ENCODE data around the gene NELFB.

The NELFB gene

DNA sequence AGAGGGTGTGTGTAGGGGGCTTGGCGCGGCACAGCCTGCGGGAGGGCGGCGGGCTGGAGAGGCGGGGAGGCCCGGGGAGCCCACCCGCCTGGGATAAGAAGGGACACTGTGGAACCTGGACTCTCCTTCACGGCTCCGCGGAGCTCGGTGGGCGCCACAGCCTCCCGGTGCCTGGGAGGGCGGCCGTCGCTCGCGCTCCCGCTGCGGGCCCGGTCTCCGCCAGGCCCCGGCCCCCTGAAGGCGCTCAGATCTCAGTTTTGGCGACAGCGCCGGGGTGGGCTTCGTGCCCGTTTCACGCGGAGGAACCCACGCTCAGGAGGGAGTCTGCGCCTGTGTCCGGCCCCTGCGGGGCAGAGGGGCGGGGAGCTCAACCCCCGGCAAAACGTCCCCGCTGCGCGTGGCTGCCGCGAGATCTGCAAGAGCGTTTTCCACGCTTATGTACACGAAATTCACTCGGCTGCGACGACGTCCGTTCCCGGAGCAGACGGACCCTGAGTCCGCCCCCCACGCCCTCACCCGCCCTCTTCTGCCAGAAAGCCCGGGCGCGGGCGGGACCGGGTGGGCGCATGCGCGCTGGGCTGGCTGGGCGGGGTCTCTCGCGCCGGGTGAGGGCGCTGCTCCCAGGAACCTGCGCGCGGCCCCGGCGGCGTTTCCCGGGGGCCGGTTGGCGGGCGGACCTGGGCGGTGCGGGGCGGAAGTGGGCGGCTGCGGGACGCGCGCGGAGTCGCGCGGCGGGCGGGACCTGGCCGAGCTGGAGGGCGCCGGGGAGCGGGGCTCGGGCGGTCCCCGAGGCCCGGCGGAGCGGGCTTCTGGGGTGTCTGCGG lies at the start of gene NELFB:
NELFB (plus strand) TSS at position 704 of the 824 bp plus-strand sequence.
- DNase-seq, result peak; percentile 29

- DNase-seq, result no peak
Measured at GRCh38 chr9:137206602-137207001, 48.5 kb upstream of the NELFB start.

DNA sequence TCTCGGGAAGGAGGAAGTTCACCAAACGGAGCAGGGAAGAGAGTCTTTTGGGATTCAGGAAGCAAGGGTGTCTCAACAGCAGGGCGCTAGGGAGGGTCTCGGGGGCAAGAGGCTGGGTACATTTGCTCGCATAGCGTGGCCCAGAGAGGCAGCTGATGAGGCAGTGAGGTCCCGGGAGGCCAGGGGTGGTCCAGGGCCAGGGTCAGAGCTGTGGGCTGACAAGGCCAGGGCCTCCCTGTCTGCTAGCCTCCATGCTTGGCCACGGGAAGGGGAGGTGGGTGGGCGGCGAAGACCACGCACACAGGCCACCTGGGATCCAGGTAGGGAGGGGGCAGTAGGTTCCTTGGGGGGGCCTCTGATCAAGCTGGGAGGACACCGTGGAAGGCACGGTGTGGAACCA lies 43.6 kb upstream of the NELFB start:
- DNase-seq, result no peak

GRCh38 chr9:137212520-137212919 lies 42.6 kb upstream of the NELFB start:
- DNase-seq, result no peak

DNA sequence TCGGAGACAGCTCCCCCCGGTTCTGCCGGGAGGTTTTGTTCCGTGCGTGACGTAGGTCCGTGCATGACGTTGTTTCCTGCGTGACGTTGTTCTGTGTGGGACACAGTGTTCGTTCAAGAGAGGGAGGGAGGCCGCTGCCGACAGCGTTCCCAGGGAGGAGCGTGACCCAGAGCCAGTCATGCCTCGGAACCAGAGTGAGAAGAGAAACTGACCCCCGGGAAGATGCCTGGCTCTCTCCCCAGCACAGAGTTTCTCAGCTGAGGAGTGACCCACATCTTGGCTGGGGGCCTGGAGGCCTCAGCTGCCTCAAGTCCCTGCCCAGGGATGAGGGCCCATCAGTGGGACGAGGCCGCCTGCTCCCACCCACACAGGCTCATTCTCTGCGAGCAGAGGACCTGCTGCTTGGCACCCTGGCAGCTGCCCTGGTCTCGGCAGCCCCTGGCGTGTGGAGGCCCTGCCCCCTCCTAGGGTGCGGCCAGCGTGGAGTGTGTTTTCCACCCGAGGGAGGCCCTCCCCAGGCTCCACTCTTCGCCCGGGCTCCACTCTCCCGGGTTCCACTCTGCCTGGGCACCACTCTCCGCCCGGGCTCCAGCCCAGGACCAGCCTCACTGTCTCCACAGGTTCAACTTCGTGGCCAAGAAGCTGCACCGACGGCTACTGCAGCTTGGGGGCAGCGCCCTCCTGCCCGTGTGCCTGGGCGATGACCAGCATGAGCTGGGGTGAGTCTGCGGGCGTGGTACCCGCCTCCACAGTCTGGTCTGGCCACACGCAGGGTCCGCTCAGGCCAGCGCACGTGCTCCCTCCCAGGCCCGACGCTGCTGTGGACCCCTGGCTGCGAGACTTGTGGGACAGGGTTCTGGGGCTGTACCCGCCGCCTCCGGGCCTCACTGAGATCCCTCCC lies 41.7 kb upstream of the NELFB start:
- DNase-seq, result no peak

DNA sequence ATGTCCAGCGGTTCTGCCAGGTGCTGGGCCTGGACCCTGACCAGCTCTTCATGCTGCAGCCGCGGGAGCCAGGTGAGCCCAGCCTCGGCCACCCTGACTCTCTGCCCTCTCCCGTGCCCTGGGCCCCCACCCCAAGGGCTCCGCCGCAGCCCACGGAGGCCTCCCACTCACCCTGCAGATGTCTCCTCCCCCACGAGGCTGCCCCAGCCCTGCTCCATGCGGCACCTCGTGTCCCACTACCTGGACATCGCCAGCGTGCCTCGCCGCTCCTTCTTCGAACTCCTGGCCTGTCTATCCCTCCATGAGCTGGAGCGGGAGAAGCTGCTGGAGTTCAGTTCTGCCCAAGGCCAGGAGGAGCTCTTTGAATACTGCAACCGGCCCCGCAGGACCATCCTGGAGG lies 40.5 kb upstream of the NELFB start:
- no peak for DNase-seq

DNA sequence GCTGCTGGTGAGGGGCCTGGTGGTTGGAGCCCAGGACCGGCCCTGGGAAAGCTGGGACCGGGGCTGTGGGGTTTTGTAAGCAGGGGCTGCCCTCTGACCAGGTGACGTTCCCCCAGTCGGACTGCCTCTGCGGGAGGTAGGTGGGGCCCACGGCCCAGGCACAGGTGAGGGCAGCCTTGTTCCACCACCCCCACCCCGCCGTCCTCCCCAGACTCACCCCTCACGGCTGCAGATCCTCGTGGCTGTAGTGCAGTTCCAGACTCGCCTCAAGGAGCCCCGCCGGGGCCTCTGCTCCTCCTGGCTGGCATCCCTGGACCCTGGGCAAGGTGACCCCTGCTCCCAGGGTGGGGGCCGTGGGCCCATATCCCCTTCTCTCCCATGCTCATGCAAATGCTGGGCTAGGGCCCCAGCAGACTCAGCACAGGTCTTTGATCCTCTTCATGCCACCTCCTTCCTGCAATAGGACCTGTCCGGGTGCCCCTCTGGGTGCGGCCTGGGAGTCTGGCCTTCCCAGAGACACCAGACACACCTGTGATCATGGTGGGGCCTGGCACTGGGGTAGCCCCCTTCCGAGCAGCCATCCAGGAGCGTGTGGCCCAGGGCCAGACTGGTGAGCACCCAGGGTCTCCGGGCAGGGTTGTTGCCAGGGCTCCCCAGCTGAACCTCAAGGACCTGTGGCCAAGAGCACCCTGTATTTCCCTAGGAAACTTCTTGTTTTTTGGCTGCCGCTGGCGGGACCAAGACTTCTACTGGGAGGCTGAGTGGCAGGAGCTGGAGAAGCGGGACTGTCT lies 39.7 kb upstream of the NELFB start:
- no peak for DNase-seq

DNA sequence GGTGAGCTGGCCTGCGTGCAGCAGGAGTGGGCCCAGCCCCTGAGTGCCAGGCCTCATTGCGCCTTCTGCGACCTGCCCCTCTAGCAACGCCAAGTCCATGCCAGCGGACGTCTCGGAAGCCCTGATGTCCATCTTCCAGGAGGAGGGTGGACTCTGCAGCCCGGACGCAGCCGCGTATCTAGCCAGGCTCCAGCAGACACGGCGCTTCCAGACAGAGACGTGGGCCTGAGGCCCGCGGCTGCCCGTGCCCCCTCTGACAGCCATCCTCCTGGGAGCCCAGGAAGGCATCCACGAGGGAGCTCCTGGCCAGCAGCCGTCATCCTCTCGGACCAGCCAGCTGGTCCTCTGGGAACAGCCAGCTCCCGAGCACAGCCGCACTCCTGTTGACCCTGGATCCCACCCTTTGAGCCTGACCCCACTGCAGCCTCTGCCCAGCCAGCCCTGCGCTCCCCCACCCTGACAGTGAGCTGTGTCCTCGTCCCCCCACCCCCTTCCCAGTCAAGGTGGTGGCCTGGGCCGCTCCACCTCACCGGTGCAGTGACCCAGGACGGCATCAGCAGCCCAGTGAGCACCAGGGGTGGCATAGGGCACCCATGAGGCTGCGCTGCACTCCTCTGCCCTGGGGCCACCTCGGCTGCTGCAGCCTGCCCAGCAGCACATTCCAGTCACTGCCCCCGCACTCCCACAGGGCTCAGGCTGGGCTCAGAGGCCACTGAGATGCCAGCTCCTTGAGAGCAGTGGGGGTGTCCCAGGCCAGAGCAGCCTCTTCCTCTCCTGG lies 38.8 kb upstream of the NELFB start:
- DNase-seq, result no peak

DNA sequence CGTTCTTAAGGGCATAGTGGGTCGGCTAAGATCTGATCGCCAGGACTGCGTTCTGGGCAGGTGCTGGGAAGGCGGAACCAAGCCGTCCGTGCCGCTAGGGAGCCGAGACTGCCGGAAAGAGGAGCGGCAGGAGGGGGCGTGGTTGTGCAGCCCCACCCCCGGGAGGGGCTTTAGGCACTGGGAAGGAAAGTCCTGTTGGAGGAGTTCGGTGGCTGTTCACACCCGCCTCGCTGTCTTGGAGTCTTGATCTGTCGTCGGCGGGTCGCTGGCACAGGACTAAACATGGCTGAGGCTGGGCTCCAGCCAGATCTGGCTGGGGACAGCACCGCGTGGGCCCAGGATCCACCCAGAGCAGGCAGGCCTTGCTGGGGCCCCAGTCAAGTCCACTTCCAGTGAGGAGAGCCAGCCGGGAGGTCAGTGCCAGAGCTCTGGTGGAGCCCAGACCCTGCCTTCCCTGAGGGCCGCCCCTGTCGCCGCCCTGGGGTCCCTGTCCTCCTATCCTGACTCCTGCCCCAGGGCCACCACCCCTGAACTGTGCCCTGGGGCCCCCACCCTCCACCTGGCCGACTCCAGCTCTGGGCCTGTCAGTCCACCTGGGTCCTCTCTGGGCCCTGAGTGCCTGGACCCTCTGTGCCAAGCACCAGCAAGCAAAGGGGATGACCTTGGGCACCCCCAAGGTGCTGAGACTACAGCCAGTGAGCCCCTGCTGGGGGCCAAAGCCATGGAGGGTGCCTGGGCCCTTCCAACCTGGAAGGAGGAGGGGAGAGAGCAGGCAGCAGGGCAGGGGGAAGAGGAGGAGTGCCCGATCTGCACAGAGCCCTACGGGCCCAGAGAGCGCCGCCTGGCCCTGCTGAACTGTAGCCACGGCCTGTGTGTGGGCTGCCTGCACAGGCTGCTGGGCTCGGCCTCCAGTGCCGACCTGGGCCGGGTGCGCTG lies 37.6 kb upstream of the NELFB start:
- DNase-seq, result no peak

DNA sequence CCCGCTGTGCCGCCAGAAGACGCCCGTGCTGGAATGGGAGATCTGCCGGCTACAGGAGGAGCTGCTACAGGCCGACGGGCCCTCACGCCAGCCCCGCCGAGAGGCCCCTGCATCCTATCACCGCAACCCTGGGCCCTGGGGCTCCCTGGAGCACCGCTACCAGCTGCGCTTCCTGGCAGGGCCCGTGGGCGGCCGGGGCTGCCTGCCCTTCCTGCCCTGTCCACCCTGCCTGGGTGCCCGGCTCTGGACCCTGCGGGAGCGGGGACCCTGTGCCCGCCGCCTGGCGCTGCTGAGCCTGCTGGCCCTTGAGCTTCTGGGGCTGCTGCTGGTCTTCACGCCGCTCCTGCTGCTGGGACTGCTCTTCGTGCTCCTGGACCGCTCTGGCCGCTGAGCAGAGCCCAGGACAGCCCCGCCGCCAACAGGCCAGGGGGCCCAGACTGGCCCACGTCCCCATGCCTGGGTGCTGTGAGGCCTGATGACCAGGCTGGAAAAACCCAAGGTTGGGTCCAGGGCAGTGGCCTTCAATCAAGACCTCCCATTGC lies 36.8 kb upstream of the NELFB start:
- DNase-seq, result no peak

GRCh38 chr9:137218754-137219271 lies 36.3 kb upstream of the NELFB start:
- DNase-seq, result no peak

GRCh38 chr9:137219757-137220316 lies 35.3 kb upstream of the NELFB start:
- no peak for DNase-seq

GRCh38 chr9:137220317-137221094 lies 34.6 kb upstream of the NELFB start:
- no peak for DNase-seq

GRCh38 chr9:137221095-137221505 lies 34.0 kb upstream of the NELFB start:
- DNase-seq, result no peak

- no peak for DNase-seq
Measured at GRCh38 chr9:137221506-137222111, 33.5 kb upstream of the NELFB start.

DNA sequence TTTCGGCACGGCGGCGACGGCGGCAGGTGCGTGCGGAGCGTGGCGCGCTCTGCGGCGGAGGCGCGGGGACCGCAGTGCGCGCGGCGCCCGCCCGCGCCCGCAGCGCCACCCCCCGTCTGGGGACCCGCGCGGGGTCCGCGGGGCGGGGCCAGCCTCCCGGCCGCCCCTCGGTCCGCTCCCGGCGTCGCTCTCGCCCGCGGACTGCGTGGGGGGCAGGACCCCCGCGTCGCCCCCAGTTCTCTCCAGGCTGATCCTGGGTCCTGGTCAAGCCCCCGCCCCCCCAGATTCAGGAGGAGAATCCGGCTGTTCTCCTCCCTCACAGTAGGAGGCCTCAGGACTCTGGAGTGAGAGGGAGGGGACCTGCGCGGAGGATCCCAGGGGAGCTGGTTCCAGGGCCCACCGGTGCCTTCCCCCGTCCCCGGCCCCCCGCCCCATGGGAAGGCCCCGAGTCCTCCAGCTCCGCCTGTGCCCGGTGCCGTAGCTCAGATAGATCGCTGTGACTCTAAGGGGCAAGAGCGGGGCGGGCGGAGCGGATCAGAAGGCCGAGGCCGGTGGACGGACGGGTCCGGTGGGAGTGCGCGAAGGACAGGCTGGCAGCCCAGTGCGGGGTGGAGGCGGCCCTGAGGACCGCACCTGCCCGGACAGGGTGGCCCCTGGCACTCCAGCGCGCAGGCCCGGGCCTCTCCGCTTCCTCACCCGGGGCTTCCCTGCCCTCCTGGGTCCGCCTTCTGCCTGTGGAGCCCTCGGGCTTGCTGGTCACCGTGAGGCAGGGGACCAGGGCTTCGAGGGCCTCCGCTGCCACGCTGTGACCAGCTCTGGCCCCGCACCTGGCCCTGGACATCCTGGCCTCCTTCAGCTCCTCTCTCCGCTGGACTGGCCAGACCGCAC lies 32.7 kb upstream of the NELFB start, which contains the start of gene RNF208:
RNF208 (minus strand) TSS at position 51 of the 888 bp plus-strand sequence. CDS start 1,028 bp downstream, outside the sequence.
- DNase-seq, result no peak

GRCh38 chr9:137223078-137223970 lies 31.8 kb upstream of the NELFB start:
- peak; percentile 73 for DNase-seq
